H1 (cell line): ENCODE results near the gene PLAC9. TPM values are rescaled to one million over a fixed set of nuclear protein-coding genes. Genes with fewer than 3 reads are reported as not detected.

Experiments used
- RNF2 ChIP-seq: fragments of 200-900, 300-1000 bp; sonication (generic); IDR thresholded peaks from 2 replicates; pipeline ENCODE4 v1.7.1; 2016; ENCODE audit warnings: borderline replicate concordance, low read depth, mild to moderate bottlenecking, antibody characterized with exemption, low read length; ENCODE audit not compliant: poor library complexity, severe bottlenecking; ENCODE audit errors: missing control alignments
- TAF7 ChIP-seq: optimal IDR thresholded peaks from 2 replicates; pipeline ENCODE3; 2011; ENCODE audit warnings: low read depth, mild to moderate bottlenecking, inconsistent platforms, low read length, moderate library complexity, borderline replicate concordance
- polyA plus RNA-seq, 7 experiments: library from polyadenylated mRNA; depleted of rRNA in 3 of 7; stranded (reverse) in 5 of 7; unstranded in 2 of 7; fragments of >200 nt in 5 of 7; fragments of 200-250 nt in 2 of 7; gene quantifications; 1 replicate in 5 of 7; 2 replicates in 1 of 7; 4 replicates in 1 of 7; pipeline versions ENCODE4 v1.2.1 to v1.2.3, GENCODE V29; 2011 to 2013; ENCODE audit warnings: missing spikeins in 2 of 7, mixed read lengths in 2 of 7
- total RNA-seq: library from RNA; stranded (reverse); fragmentation: NEBNext Ultra II Directional; extraction: Animal tissue kit (Norgen Biotek cat#: 25700); gene quantifications from 2 replicates; pipeline ENCODE4 v1.2.1, GENCODE V29; 2021

Gene PLAC9
- total and polyA plus RNA-seq, 2 of the 8 experiments (the other 6 are each of a cell fraction or from before 2014, with no cell fraction given): 8.4 to 16.7 TPM

- TF ChIP-seq RNF2 (no peak), TAF7 (no peak)
Observed at GRCh38 chr10:80187465-80188409, 55.2 kb downstream of the PLAC9 start (continued).
